HCT116 (cell line): ENCODE data around the gene VEGFA.

Source experiments
- CTCF ChIP-seq, 3 experiments: fragments of 200-600 bp in 1 of 3; sonication (generic) in 1 of 3; IDR thresholded peaks in 2 of 3; conservative IDR thresholded peaks in 1 of 3; 2 replicates each; pipeline ENCODE4 v1.5.1; 2012 to 2017; ENCODE audit warnings: low read depth in 2 of 3, low read length in 2 of 3, antibody characterized with exemption in 1 of 3, borderline replicate concordance in 1 of 3, control low read depth in 1 of 3, mild to moderate bottlenecking in 1 of 3, mixed read lengths in 1 of 3, mixed run types in 1 of 3, moderate library complexity in 1 of 3; ENCODE audit not compliant: insufficient read depth in 1 of 3
- ELF1 ChIP-seq: IDR thresholded peaks from 2 replicates; pipeline ENCODE4 v1.6.1; 2012; ENCODE audit warnings: low read depth, borderline replicate concordance
- EZH2 ChIP-seq: fragments of 200-600 bp; sonication (generic); IDR thresholded peaks from 2 replicates; pipeline ENCODE4 v1.6.1; 2017; ENCODE audit warnings: antibody characterized with exemption, mixed run types
- EZH2phosphoT487 ChIP-seq: fragments of 200-600 bp; IDR thresholded peaks from 2 replicates; pipeline ENCODE4 v1.6.1; 2018; ENCODE audit warnings: antibody characterized with exemption, borderline replicate concordance
- FOSL1 ChIP-seq: IDR thresholded peaks from 2 replicates; pipeline ENCODE4 v1.6.1; 2012; ENCODE audit warnings: low read depth
- JUND ChIP-seq: IDR thresholded peaks from 2 replicates; pipeline ENCODE4 v1.6.1; 2012
- POLR2A ChIP-seq: IDR thresholded peaks from 2 replicates; pipeline ENCODE4 v1.7.0; 2011; ENCODE audit warnings: borderline replicate concordance; ENCODE audit not compliant: insufficient read depth, insufficient read length; ENCODE audit errors: extremely low read depth
- POLR2AphosphoS5 ChIP-seq: IDR thresholded peaks from 2 replicates; pipeline ENCODE4 v1.6.1; 2011; ENCODE audit warnings: mild to moderate bottlenecking, low read depth, low read length, moderate library complexity
- RAD21 ChIP-seq: IDR thresholded peaks from 2 replicates; pipeline ENCODE4 v1.6.1; 2012; ENCODE audit warnings: low read depth, mild to moderate bottlenecking
- YY1 ChIP-seq: IDR thresholded peaks from 2 replicates; pipeline ENCODE4 v1.6.1; 2011; ENCODE audit warnings: low read length, low read depth, moderate library complexity, mild to moderate bottlenecking; ENCODE audit not compliant: insufficient replicate concordance; ENCODE audit errors: extremely low read depth
- ZBTB33 ChIP-seq: IDR thresholded peaks from 2 replicates; pipeline ENCODE4 v1.6.1; 2011; ENCODE audit warnings: mild to moderate bottlenecking, low read length, moderate library complexity; ENCODE audit not compliant: insufficient replicate concordance; ENCODE audit errors: extremely low read depth
- TF ChIP-seq, protein P1 (sequence below): IDR thresholded peaks from 2 replicates; pipeline ENCODE4 v1.6.1; 2012

DNA sequence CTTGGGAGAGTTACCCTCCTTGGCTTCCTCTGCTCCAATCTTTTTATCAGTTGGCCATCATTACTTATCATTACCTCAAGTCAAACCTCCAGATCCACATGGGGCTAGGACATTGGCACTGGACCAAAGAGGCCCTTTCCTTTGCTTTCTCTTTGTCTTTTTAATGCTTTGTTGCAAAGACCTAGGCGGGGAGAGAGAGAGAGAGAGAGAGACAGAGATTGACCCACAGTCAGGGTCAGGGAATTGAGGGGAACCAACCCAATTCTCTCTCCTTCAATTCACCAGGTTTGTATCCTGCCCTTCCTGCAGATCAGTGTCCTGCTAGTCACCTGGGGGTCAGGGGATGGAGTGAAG, 3.5 kb upstream of the VEGFA start:
- TF ChIP-seq, protein P1, sequence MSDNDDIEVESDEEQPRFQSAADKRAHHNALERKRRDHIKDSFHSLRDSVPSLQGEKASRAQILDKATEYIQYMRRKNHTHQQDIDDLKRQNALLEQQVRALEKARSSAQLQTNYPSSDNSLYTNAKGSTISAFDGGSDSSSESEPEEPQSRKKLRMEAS, result no peak
- no peak for TF ChIP-seq RAD21
- no peak for TF ChIP-seq FOSL1
- TF ChIP-seq CTCF (IDR thresholded peaks at IDR 0.05 in 2 of 3, conservative IDR thresholded peaks at IDR 0.05 in 1 of 3; ENCODE audit: borderline replicate concordance in 1 of 3, insufficient read depth in 1 of 3, low read depth in 2 of 3, low read length in 2 of 3), result no peak
- no peak for TF ChIP-seq JUND
- TF ChIP-seq YY1, result no peak
- TF ChIP-seq EZH2, result no peak
- no peak for TF ChIP-seq POLR2A
- no peak for TF ChIP-seq POLR2AphosphoS5
- TF ChIP-seq EZH2phosphoT487, result no peak
- no peak for TF ChIP-seq ELF1
- no peak for TF ChIP-seq ZBTB33
